Endothelial cell of hepatic sinusoid (primary cell): ENCODE data around the gene PLCG2.
"Not testable (repeated sequence)": the region's sequence is repeated elsewhere in the genome, so short reads cannot be mapped to it uniquely, and the experiment has no call there.

Experiments used
- in situ Hi-C: cut with HindIII; loops from 2 replicates; pipeline ENCODE4 v1.10.0; 2017; ENCODE audit warnings: low sequenced_read_pairs

The PLCG2 gene

DNA sequence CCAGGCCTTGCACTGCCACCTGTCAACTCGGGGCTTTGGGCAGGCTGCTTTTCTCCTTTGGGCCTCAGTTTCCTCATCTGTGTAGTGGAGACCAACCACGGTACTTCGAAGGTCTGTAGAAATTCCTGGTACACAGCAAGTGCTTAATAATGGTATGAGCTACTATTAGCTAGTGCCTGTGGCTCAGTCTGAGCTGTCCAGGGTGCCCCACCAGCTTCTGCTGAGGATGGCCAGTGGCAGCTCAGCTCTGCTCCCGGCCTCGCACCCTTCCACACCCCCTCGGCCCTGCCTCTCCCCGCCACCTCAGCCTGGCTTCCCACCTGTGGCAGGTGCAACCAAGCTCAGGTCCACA lies 26.2 kb upstream of the PLCG2 start:
- in situ Hi-C loops, result no loop called here

DNA sequence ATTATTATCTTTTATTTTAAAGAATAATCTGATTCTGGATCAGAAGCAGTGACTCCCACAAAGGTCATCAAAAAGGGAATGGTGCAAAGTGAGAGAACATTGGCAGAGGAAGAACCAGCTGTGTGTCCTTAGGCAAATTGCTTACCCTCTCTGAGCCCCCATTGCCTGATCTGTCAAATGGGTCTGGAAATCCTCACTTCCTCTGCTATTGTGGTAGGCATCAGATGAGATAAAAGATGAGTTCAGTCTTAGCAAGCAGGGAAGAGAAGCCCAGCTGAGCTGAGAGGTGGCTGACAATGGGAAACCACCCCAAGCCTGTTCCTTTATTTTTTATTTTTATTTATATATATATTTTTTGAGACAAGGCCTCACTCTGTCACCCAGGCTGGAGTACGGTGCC lies 24.2 kb upstream of the PLCG2 start:
- in situ Hi-C loops, result no loop called here

DNA sequence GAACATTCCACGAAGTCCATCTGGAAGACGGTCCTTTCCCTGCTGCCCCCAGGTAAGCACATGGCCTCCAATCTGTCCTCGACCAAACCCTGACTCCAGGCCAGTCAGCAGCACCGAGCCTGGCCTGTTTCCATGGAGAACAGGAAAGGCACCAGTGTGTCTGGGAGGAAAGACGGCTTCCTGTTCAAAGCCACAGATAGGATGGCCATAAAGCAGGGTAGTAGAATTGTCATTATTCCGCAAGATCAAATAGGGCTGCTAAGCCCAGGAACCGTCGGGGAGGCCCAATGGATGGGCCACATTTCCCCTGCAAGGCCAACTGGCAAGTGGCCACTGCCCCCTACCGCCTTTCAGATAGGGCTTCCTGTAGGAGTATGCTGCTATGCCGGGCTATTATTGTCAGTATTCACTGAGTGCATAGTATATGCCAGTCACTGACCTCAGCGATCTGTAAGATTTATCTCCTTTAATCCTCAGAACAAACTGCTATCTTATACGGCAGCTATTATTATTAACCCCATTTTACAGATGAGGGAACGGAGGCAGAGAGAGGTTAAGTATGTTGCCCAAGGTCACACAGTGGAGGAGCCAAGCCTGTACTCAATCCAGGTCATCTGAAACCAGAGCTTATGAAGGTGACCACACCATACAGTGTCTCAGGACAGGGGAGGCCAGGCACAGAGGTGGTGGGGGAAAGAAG lies 23.0 kb upstream of the PLCG2 start:
- in situ Hi-C loops, result no loop called here

DNA sequence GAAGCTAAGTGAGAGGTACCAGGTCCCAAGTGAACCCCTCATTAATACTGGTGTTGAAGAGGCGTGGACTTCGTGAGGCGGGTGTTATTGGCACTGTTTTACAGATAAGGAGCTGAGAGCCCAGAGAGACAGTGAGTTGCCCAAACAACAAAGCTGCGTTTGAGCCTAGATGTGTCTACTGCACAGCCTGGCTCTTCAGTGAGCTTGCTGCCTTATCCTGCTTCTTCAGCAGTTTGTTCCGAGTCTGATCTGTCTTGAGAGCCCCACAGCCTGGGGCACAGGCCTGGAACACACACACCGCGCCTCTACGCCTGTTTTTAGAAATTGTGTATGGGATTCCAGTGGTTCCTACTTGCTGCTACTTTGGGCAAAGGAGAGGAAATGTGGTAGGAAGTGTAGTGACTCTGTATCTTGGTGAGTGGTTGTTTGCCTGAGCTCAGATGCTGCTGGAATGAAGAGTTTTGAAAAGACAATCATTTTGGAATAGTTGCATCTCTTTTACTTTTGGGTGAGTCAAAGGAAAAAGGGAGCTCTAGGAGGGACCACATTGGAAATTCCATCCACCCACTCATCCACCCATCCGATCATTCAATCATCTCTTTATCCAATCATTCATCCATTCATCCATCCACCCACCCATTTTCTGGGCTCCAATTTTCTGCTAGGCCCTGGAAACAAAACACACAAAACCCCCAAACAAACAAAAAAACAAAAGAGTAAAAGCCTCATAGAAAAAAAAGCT lies 22.3 kb upstream of the PLCG2 start:
- in situ Hi-C loops, result no loop called here

DNA sequence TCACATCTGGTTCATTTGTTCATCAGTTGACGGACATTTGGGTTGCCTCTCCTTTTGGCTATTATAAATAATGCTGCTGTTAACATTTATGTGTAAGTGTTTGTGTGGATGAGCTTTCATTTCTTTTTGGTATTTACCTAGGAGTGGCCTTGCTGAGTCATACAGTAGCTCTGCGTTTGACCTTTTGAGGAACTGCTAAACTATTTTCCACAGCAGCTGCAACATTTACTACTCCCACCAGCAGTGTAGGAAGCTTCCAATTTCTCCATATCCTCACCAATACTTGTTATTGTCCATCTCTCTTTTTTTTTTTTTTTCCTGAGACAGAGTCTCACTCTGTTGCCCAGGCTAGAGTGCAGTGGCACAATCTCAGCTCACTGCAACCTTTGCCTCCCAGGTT lies 20.7 kb upstream of the PLCG2 start:
- in situ Hi-C loops, result no loop called here

DNA sequence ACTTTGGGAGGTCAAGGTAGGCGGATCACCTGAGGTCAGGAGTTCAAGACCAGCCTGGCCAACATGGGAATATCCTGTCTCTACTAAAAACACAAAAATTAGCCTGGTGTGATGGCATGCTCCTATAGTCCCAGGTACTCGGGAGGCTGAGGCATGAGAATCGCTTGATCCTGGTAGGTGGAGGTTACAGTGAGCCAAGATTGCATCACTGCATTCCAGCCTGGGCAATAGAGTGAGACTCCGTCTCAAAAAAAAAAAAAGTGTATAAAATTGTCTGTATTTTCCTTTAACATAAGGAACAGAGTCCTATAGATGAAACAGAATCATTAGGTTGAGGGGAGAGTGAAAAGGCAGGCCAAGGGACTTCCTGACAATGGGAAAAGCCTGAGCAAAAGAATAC lies 16.8 kb upstream of the PLCG2 start:
- in situ Hi-C loops, result not testable (repeated sequence)

DNA sequence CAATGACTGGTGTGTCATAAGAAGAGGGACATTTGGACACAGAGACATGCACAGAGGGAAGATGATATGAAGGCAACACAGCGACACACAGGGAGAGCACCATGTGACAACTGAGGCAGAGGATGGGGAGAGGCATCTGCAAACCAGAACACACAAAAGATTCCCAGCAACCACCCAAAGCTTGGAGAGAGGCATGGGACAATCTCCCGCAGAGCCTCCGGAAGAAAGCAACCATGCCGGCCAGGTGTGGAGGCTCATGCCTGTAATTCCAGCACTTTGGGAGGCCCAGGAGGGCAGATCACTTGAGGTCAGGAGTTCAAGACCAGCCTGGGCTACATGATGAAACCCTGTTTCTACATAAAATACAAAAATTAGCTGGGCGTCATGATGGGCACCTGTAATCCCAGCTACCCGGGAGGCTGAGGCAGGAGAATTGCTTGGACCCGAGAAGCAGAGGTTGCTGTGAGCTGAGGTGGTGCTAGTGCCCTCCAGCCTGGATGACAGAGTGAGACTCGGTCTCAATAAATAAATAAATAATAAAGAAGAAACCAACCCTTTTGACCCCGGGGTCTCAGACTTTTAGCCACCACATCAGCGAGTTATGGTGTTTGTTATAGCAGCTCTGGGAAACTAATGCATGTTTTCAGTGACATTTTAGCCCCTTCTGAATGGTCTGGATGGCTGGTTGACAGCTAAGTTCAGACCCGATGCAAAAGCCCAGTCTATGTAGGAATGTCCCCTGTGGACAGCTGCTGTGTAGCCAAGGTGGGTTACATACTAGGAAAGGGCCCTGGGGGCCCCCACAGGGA lies 13.8 kb upstream of the PLCG2 start:
- in situ Hi-C loops, result no loop called here

DNA sequence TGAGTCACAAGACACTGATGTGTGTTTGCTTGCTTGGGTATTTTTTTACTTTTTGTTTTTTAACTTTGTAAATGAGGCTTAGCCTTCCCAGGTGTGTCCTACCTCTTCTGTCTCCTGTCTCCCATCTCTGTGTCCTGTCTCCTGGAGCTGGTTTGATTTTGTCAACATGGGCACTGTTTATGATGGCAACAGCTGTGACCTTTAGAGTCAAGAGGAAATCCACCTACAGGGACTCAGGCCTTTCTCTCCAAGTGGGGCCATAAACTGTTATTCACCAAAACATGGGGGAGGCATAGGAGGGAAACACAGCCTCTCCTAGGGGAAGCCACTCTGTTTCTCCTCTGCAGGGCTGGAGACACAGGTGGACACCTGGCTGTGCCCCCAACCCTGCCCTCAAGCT lies 13.1 kb upstream of the PLCG2 start:
- in situ Hi-C loops, result no loop called here

DNA sequence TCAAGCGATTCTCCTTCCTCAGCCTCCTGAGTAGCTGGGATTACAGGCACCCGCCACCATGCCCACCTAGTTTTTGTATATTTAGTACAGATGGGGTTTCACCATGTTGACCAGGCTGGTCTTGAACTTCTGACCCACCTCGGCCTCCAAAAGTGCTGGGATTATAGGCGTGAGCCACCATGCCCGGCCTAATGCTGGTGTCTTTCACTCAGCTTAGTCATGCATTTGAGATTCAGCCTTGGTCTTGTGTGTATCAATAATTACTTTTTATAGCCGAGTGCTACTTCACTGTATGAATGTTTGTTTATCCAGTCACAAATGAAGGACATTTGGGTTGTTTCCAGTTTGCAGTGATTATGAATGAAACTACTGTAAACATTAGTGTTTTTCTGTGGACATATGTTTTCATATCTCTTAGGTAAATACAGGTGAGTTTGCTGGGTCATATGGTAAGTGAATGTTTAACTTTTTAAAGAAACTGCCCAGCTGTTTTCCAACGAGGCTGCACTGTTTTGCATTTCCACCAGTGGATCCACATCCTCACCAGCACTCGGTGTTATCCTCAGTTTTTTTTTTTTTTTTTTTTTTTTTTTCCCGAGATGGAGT lies 11.0 kb upstream of the PLCG2 start:
- in situ Hi-C loops, result no loop called here

DNA sequence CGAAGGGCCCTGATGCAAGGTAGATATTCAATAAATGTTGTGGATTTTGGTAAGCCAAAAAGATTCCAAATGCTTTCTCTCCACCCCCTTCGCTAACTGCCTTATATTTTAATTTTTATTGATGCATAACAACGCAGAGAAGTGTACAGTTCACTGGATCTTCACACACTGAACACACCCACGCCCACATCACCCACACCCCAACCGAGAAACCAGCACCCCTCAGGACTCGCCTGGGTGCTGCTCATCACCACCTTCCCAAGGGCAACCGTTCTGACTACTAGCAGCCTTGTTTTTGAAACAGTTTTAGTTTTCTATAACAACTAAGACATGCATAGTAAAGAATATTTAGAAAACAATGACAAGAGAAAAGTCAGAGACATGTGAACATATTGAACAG lies 9.1 kb upstream of the PLCG2 start:
- in situ Hi-C loops, result no loop called here

DNA sequence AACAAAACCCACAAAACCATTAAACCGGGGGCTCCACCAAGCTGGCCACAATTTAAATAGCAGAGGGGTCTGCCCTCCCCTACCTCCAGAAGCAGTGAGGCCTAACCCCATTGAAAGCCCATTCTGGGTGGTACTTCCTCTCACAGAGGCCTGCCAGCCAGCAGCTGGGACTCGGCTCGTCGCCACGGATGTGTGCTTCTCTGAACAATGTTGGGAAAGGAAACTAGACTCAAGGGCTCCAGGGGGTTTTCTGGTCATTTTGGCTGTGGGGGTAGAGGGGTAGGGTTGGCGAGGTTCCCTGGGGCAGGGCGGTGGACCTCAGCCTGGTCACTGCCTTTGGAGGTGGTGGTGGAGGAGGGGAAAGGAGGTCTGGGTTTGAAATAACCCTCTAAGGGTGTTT lies 4.7 kb upstream of the PLCG2 start:
- in situ Hi-C loops, result no loop called here

DNA sequence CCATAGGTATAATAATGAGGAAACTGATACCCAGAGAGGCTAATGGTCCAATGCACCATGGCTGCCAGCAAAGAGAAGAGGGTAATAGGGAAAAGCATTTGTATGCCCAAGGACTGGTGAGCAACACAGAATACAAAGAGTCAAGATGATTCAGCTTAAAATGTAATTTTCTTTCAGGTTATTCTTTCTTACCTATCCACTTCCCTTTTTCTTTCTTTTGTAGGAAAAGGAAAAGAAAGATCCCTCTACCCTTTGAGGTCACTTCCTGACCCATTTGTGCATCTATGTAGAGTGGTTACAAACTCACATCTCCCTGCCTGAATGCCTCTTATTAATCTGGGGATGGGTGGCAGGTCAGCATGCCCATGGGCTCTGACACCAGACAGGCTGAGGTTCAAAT lies 3.5 kb upstream of the PLCG2 start:
- in situ Hi-C loops, result no loop called here

DNA sequence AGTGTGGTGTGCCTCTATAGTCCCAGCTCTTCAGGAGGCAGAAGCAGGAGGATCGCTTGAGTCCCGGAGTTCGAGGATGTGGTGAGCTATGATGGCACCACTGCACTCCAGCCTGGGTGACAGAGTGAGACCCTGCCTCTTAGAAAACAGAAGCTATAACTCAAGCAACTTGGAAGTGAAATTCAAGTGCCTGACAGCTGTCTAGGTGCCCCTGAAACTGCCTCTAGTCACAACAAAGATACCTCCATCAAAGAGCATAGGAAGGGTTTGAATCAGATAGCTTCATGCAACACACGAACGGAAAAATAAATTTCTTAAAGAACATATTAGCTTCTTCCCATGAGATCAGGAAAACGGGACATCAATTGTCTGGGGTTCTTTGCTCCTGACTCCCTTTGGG lies 860 bp upstream of the PLCG2 start:
- in situ Hi-C loops, result no loop called here

DNA sequence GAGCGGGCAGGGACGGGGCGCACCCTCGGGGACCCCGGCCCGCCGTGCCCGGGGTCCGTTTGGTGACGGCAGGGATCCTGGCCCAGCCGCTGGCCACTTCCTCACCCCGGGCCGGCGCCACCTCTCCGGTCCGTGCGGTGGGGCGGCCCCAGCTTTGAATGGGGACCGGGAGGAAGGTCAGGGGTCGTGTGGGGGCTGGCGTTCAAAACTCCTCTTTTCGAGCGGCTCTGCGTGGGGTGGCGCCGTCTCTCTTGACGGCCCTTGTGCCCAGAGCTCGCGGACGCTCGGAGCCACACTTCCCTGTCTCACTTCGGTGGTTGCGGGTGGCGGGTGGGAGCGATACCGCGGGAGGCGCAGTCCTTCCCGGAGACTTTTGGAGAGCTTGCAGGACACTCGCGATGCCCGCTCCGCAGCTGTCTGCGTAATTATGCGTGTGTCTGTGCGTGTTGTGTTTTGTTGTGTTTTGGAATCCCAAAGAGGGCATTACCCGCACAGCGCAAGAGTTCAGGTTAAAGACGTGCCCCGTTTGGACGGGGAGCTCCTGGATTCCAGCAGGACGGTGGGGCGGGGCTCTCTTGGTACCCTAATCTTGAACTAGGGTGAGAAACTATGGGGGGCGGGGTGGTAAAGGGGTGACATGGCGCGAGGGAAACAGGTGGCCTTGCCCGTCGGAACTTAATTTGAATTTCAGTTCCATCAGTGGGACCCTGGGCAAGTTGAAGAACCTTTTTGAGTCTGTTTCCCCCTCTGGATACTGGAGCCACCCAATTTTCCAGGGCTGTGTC lies 637 bp downstream of the PLCG2 start:
- in situ Hi-C loops, result no loop called here

DNA sequence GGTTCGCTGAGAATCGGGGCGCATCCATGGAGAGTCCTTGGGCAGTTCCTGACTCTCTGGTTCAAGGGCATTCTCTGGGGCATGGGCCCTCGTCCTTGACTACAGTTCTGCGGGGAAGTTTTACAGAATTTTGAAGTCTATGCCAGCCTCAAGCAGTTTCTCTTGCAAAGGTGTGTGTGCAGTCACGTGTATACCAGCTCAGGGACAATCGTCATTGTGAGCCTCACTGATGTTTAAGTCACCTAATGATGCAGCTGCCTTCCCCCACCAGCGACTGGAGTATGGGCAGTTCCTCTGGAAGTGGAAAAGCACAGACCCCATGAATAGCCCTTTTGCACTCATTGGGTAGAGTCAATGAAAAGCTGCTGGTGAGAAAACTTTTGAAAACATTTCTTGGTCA lies 1.3 kb downstream of the PLCG2 start:
- in situ Hi-C loops, result no loop called here

DNA sequence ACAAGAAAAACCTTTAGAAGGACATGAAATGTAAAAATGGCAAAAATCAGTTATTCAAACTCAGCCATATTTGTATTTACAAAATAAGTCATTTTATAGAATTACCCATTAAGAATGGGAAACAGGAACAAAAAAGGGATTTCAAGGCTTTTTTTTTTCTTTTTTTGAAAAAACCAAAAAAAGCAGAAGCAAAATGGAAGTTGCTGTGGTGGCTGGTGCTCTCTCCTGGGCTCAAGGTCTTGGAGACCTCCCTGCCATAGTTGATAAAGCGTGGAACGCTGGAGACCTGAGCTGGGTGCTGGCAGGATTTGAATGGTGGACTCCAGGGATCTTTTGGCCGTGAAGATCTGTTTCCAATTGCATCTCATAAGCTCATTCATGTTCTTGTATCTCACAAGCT lies 3.1 kb downstream of the PLCG2 start:
- in situ Hi-C loops, result no loop called here

DNA sequence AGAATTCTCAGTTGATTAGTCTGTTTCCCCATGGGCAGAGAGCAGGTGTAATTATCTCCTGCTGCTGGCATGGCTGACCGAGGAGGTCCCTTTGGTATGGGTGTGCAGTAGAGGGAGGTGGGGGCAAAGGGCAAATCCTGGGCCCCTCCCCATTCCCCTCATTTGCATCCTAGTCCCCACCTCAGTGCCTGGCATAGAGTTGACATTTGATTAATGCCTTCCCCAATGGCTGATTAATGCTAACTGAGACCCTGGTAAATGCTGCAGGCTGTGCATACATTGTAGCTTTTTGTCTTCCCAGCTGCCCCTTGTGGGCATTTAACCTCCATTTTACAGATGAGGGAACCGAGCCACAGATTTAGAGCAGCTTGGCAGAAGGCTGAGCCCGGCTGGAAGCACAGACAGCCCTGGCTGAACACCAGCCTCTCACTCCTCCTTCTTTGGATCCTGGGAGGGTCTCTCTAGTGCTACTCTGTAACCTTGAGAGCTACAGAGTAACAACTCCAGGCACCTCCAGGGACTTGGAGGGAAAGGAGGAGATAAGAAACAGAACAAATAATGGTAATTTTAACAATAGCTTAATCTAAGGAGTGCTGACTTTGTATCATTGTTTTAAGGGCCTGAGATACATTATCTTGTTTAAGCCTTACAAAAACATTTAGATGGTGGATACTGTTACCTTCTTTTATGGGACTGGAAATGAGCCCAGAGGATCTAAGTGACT lies 5.1 kb downstream of the PLCG2 start:
- in situ Hi-C loops, result no loop called here

DNA sequence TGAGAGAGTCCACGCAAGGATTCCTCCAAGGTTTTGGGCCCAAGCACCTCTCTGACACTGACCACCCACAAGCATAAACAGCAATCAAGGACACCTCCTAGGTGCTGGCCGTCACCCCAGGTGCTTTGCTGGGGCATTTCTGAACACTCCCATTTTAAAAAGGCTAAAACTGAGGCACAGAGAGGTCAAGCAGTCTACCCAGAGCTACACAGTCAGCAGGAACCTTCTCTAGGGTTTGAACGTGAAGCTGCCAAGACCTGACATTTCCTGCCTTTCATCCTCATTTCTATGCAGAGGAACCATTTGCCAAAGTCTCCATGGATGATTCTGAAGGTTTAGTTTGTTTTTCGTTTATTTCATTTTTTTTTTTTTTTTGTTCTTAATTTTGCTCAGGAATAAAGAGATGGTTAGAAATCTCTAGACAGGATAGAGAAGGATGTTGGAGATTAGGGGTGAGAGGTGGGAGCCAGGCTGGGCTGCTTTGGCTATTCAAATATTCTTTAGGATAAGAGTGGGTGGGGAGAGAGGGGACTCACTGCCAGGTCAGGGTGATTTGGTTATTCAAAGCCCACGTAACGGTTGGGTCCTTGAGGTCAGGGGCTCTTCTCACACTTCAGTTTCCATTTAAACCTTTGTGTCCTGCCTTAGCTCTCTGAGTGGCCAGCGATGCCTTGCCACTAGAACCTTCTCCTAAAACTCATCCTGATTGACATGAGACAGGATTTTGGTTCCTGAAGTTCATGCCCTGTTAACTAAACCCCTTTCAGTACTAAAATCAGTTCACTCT lies 6.2 kb downstream of the PLCG2 start:
- in situ Hi-C loops, result no loop called here

DNA sequence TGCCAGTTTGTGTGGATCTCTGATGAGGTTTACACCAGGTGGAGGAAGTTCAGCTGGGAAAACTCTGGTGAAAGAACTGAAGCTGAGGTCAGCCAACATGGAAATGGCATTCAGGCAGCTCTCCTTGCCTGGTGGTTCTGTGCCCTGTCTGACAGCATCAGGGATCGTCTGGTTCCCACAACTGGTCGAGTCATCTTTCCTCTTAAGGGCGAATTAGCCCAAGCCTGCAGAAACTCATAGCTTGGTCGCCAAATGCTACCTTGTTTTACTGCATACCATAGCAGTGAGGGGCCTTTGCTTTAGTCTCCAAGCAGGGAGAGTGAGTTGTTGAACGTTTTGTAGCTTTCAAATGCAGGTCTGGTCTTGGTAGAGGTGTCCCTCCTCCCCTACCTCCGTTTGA lies 7.2 kb downstream of the PLCG2 start:
- in situ Hi-C loops, result no loop called here
